Measurements from ENCODE around the gene TPD52L2. TPM values are rescaled to one million over a fixed set of nuclear protein-coding genes. Genes with fewer than 3 reads are reported as not detected.
A peak's percentile ranks its signal among the peaks of the same experiment; 100 is the strongest.

The TPD52L2 gene
- total and polyA plus RNA-seq, 8 donors = 42.0 to 75.6 (median 52.9) TPM

DNA sequence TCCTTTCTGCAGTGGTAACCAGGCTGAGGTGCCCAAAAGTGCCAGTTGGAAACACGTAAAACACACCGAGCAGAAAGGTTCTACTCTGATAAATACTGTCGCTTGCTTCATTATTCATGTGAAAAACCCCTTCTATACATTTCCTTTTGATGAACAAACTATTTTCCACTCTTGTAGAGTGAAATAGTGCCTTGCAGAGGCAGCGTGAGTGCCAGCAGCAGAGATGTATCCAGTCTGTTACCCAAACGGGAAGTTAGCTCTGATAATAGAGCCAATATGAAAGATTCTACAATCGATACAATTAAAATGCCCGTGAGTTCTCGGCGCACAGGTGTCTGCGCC, 35.5 kb upstream of the TPD52L2 start:
- Histone ChIP-seq H3K27ac (peak overlapping the region in 4 of 5 donors; percentile 57 to 82 (median 72)), H3K4me1 (peaks cover 18 to 48% (median 43%) of the 10 kb centered on the region in 4 donors), H3K9me3 (no peaks in the 10 kb centered on the region), H3K4me3 (peak overlapping the region; percentile 62 to 84 (median 74)), H3K27me3 (peaks cover 0 to 63% (median 30%) of the 10 kb centered on the region in 3 donors), H3K36me3 (no peaks in the 10 kb centered on the region)
- 12 to 16% (median 13%) methylated on average over 10 of the region's 10 CpGs for WGBS, 5 donors
- no peak for DNase-seq
- TF ChIP-seq POLR2AphosphoS5 (IDR thresholded peaks at IDR 0.05) = no peak
- TF ChIP-seq POLR2A (IDR thresholded peaks at IDR 0.05) = no peak
- TF ChIP-seq, protein P1, sequence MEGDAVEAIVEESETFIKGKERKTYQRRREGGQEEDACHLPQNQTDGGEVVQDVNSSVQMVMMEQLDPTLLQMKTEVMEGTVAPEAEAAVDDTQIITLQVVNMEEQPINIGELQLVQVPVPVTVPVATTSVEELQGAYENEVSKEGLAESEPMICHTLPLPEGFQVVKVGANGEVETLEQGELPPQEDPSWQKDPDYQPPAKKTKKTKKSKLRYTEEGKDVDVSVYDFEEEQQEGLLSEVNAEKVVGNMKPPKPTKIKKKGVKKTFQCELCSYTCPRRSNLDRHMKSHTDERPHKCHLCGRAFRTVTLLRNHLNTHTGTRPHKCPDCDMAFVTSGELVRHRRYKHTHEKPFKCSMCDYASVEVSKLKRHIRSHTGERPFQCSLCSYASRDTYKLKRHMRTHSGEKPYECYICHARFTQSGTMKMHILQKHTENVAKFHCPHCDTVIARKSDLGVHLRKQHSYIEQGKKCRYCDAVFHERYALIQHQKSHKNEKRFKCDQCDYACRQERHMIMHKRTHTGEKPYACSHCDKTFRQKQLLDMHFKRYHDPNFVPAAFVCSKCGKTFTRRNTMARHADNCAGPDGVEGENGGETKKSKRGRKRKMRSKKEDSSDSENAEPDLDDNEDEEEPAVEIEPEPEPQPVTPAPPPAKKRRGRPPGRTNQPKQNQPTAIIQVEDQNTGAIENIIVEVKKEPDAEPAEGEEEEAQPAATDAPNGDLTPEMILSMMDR (IDR thresholded peaks at IDR 0.05) = no peak
- TF ChIP-seq EP300 (IDR thresholded peaks at IDR 0.05) = no peak
- intact Hi-C loops (cut with DNase I; ENCODE audit: low total_unique reads) = no loop called here

DNA sequence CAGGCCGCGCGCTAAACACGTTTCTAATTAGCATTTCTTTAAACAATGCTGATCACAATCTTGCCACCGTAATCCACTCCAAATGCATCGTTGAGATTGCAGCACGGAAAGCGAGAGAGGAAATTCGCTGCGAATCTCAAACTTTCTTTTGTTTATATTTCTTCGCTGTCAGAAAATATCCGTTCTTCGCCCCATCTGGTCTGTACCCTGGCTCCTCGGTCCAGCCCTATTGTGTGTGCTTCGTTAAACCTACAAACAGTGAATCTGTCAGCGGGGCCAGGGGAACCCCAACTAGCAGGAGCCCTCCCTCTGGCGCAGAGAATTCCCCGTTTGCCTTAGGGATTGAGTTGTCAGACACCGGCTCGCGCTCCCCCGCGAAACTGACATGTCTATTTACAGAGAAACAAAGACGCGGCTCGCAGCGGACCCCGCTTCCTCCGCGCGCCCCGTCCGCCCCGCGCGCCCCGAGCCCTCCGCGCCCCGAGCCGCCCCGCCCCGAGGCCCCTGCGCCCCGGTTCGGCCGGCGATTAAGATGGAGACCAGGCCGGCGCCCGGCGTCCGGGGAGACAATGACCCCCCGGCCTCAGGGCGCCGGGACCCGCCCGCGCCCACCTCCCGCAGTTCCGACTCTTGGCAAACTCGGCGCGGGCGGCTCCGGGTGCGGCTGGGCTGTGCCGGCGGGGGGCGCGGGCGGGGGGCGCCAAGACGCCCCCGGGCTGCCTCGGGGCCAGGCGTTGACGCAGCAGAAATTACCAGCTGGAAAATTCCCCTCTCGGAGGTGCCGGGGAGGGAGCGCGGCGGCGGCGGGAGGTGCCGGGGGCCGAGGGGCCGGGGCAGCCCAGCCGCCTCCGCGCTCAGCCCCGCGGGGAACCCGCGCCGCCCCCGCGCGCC, 34.9 kb upstream of the TPD52L2 start:
- peak overlapping the region; percentile 62 to 84 (median 74) for H3K4me3 ChIP-seq
- peaks cover 23 to 53% (median 48%) of the 10 kb centered on the region in 4 donors for H3K4me1 ChIP-seq
- 1 to 2% (median 1%) methylated on average over 25 to 88 of the region's 99 CpGs for WGBS, 5 donors
- peaks cover 0 to 63% (median 30%) of the 10 kb centered on the region in 3 donors for H3K27me3 ChIP-seq
- intact Hi-C loops (cut with DNase I; ENCODE audit: low total_unique reads) = no loop called here
- TF ChIP-seq POLR2AphosphoS5 (IDR thresholded peaks at IDR 0.05) (no peak), EP300 (IDR thresholded peaks at IDR 0.05) (no peak), POLR2A (IDR thresholded peaks at IDR 0.05) (no peak)
- TF ChIP-seq, protein P1 (IDR thresholded peaks at IDR 0.05) = no peak
- H3K27ac ChIP-seq = peak overlapping the region in 4 of 5 donors; percentile 57 to 82 (median 72)
- H3K9me3 ChIP-seq = no peaks in the 10 kb centered on the region
- H3K36me3 ChIP-seq = no peaks in the 10 kb centered on the region
- no peak for DNase-seq

DNA sequence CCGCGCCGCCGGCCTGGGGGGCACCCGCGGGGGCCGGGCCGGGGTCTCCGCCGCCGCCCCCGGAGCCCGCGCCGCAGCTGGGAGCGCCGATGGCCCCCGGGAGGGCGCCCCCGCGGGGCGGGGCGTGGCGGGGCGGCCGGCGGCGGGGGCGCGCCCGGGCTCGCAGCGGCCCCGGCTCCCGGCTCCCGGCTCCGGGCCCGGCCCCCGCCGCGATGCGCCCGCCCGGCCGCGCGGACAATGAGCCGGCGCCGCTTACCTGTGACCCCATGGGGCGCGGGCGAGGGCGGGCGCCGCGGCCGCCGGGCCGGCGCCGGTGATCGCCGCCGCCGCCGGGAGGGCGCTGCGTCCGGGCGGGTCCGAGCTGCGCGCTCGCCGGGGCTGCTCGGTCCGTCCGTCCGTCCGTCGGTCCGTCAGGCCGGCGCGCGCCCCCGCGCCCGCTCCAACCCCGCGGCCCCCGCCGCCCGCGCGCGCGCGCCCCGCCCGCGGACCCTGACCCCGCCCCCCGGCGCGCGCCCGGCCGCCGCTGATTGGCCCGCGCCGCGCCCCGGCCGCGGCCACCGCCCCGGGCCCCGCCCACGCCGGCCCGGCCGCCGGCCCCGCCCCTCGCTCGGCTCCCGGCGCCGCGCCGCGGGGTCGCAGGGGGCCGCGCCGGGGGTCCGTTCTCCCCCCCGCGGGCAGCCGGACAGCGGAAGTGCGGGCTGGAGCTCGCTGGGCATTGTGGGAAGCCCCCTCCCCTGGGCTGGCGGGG, 34.1 kb upstream of the TPD52L2 start, which contains the start of gene ZBTB46:
ZBTB46 (minus strand) TSS at position 424 of the 748 bp plus-strand sequence. CDS start 40,507 bp downstream, outside the sequence.
- peak; percentile 62 to 73 for DNase-seq
- Histone ChIP-seq H3K27me3 (peaks cover 0 to 60% (median 30%) of the 10 kb centered on the region in 3 donors), H3K4me1 (peaks cover 26 to 55% (median 52%) of the 10 kb centered on the region in 4 donors), H3K9me3 (no peaks in the 10 kb centered on the region), H3K36me3 (no peaks in the 10 kb centered on the region), H3K4me3 (peak within 1 kb of the TSS; percentile 62 to 84 (median 74)), H3K27ac (peak within 1 kb of the TSS; percentile 57 to 82 (median 74))
- whole genome bisulfite sequencing, 5 donors = 0 to 2% (median 1%) methylated on average over 5 to 139 of the region's 147 CpGs; no CpG with 5 or more reads in 2 of the 5 donors
- TF ChIP-seq EP300 (IDR thresholded peaks at IDR 0.05) (no peak), POLR2A (IDR thresholded peaks at IDR 0.05) (no peak), POLR2AphosphoS5 (IDR thresholded peaks at IDR 0.05) (no peak)
- TF ChIP-seq, protein P1 (IDR thresholded peaks at IDR 0.05) = no peak
- intact Hi-C loops (cut with DNase I; ENCODE audit: low total_unique reads) = no loop called here

DNA sequence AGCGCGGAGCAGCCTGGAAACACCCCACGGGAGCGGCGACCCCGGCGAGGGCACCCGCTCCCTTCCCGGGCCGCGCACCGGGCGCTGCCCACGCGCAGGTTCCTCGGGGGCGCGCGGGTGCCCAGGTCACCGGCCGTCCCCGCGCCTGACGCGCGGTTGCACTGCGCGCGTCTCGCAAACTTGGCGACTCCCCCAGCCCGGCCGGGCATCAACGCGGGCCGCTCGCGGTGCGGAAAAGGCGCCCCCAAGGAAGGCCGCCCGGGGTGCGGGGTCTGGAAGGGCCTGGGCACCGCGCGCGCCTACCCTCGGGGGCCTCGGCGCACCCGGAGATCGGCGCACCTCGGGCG, 33.5 kb upstream of the TPD52L2 start:
- intact Hi-C loops (cut with DNase I; ENCODE audit: low total_unique reads) = no loop called here
- Histone ChIP-seq H3K27ac (peak overlapping the region; percentile 18 to 74 (median 73)), H3K9me3 (no peaks in the 10 kb centered on the region), H3K4me1 (peaks cover 26 to 54% (median 51%) of the 10 kb centered on the region in 4 donors), H3K27me3 (peaks cover 0 to 55% (median 30%) of the 10 kb centered on the region in 3 donors), H3K4me3 (peak overlapping the region; percentile 57 to 83 (median 62)), H3K36me3 (no peaks in the 10 kb centered on the region)
- no peak for TF ChIP-seq EP300 (IDR thresholded peaks at IDR 0.05)
- no peak for TF ChIP-seq POLR2AphosphoS5 (IDR thresholded peaks at IDR 0.05)
- TF ChIP-seq POLR2A (IDR thresholded peaks at IDR 0.05) = no peak
- TF ChIP-seq, protein P1 (IDR thresholded peaks at IDR 0.05) = no peak
- DNase-seq = no peak
- 0 to 4% (median 2%) methylated on average over 23 to 55 of the region's 55 CpGs for WGBS, 5 donors

All from stomach (tissue), 9 donors.